OCI-M2 (cell line): ENCODE results near the gene F10.

ENCODE experiments used
- DNase-seq: peaks from one replicate; lab custom pipeline; 2025; ENCODE audit not compliant: unreplicated experiment; lab: John Stamatoyannopoulos, UW

F10 gene

GRCh38 chr13:113190181-113190580 is 67.6 kb downstream of the F10 start:
- no peak for DNase-seq

GRCh38 chr13:113192279-113192678 is 69.7 kb downstream of the F10 start:
- DNase-seq, result no peak

GRCh38 chr13:113192902-113193301 is 70.3 kb downstream of the F10 start:
- DNase-seq, result no peak

GRCh38 chr13:113195360-113195759 is 72.8 kb downstream of the F10 start:
- no peak for DNase-seq

GRCh38 chr13:113196970-113197737 is 74.6 kb downstream of the F10 start:
- no peak for DNase-seq
